Uterus (tissue), 4 donors: ENCODE results near the gene HELB. TPM values are rescaled to one million over a fixed set of nuclear protein-coding genes. Genes with fewer than 3 reads are reported as not detected.

ENCODE experiments used
- DNase-seq, 2 donors: peaks; one replicate each; pipeline ENCODE4 v3.0.0-alpha.2; 2019 to 2020
- H3K27ac ChIP-seq, 2 donors: fragments of 200-600 bp; sonication (generic); 1 replicate in 1 of 2; 2 replicates in 1 of 2; pipeline ENCODE4 v1.5.1; 2016 to 2018
- H3K27me3 ChIP-seq, 2 donors: fragments of 200-600 bp; sonication (generic); one replicate each; pipeline ENCODE4 v1.5.1; 2018 to 2019; ENCODE audit warnings: control low read depth in 1 of 2
- H3K36me3 ChIP-seq, 2 donors: fragments of 200-600 bp; sonication (generic); one replicate each; pipeline ENCODE4 v1.5.1; 2019; ENCODE audit warnings: control low read depth in 1 of 2
- H3K4me1 ChIP-seq, 2 donors: fragments of 200-600 bp; sonication (generic); one replicate each; pipeline ENCODE4 v1.5.1; 2018 to 2019; ENCODE audit warnings: control low read depth in 1 of 2
- H3K4me3 ChIP-seq, 2 donors: fragments of 200-600 bp; sonication (generic); 1 replicate in 1 of 2; 2 replicates in 1 of 2; pipeline ENCODE4 v1.5.1; 2018 to 2019; ENCODE audit warnings: mild to moderate bottlenecking in 1 of 2
- H3K9me3 ChIP-seq, 2 donors: fragments of 200-600 bp; sonication (generic); one replicate each; pipeline ENCODE4 v1.5.1; 2019; ENCODE audit warnings: control low read depth in 1 of 2
- CTCF ChIP-seq, 4 experiments: fragments of 200-600 bp in 2 of 4; fragments of 450-650 bp in 2 of 4; sonication (generic) in 2 of 4; IDR thresholded peaks; one replicate each; pipeline ENCODE4 v1.5.1; 2016 to 2019; ENCODE audit warnings: antibody characterized with exemption in 4 of 4, mild to moderate bottlenecking in 2 of 4, moderate library complexity in 1 of 4
- POLR2A ChIP-seq, 2 donors: fragments of 450-650 bp; IDR thresholded peaks; one replicate each; pipeline ENCODE4 v1.6.1; 2016; ENCODE audit warnings: antibody characterized with exemption in 2 of 2, mild to moderate bottlenecking in 1 of 2, moderate library complexity in 1 of 2
- intact Hi-C: fragments of 100-400 bp; cut with DNase I; formaldehyde crosslinking; loops from one replicate; pipeline ENCODE4 v1.15.1; 2023; ENCODE audit warnings: low total_unique reads
- total RNA-seq, 4 donors: library from RNA; depleted of rRNA in 3 of 4; stranded (reverse); fragments of >200 nt in 3 of 4; gene quantifications; one replicate each; pipeline versions ENCODE4 v1.1.0 to v1.2.4, GENCODE V29; 2014 to 2023
- donor health status: DM: yes; HTN: yes; CAD: no.

The HELB gene
- total RNA-seq, 4 donors from 2014 or later, result 0.77 to 12.4 (median 6.1) TPM

- intact Hi-C loops, result no loop called here
- H3K9me3 ChIP-seq, result no peaks in the 10 kb centered on the region
- no peak overlapping the region for H3K27ac ChIP-seq
- no peak overlapping the region for H3K4me3 ChIP-seq
- H3K36me3 ChIP-seq, result no peaks in the 10 kb centered on the region
- DNase-seq, result no peak
- no peaks in the 10 kb centered on the region for H3K4me1 ChIP-seq
- no peak for TF ChIP-seq POLR2A (IDR thresholded peaks at IDR 0.05)
- TF ChIP-seq CTCF (IDR thresholded peaks at IDR 0.05), result no peak
- H3K27me3 ChIP-seq, result no peaks in the 10 kb centered on the region
Observed at GRCh38 chr12:66287275-66287674, 15.0 kb upstream of the HELB start.

DNA sequence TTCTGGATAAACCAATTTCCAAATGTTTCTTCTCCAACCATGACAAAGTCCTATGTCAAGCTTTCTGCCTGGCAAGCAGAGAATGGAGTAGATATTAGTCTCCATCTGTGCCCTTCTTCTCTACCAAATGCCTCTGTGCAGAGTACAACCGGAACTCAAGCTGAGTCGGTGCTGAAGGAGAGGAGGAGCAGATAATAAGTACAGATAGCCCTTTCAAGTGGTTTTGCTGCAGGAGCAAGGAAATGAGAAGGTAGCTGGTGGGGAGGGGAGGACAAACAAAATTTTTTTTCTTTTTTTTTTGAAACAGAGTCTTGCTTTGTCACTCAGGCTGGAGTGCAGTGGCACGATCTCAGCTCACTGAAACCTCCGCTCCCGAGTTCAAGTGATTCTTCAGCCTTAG, 14.2 kb upstream of the HELB start:
- Histone ChIP-seq H3K27me3 (no peaks in the 10 kb centered on the region), H3K9me3 (no peaks in the 10 kb centered on the region), H3K27ac (no peak overlapping the region), H3K4me1 (no peaks in the 10 kb centered on the region), H3K4me3 (no peak overlapping the region), H3K36me3 (no peaks in the 10 kb centered on the region)
- no peak for TF ChIP-seq CTCF (IDR thresholded peaks at IDR 0.05)
- TF ChIP-seq POLR2A (IDR thresholded peaks at IDR 0.05), result no peak
- intact Hi-C loops, result no loop called here
- no peak for DNase-seq

DNA sequence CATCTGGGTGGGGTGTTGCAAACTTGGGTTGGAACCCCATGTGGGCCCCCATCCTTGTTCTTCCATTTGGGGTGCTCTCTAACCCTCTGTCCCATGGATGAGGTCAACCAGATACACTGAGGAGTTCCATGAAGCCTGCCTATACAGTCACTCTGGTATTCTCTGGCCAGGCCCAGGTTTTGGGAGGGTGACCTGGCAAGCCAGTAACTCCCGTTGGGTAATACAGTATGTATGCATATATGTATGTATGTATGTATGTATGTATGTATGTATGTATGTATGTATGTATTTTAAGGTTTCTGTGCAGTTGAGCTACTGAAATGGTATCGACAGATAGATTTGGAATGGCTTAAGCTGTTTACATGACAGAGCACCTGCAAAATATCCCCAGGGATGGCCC, 12.8 kb upstream of the HELB start:
- Histone ChIP-seq H3K27ac (no peak overlapping the region), H3K36me3 (no peaks in the 10 kb centered on the region), H3K27me3 (no peaks in the 10 kb centered on the region), H3K4me1 (no peaks in the 10 kb centered on the region), H3K4me3 (no peak overlapping the region), H3K9me3 (no peaks in the 10 kb centered on the region)
- TF ChIP-seq POLR2A (IDR thresholded peaks at IDR 0.05), result no peak
- no peak for TF ChIP-seq CTCF (IDR thresholded peaks at IDR 0.05)
- no peak for DNase-seq
- intact Hi-C loops, result no loop called here

DNA sequence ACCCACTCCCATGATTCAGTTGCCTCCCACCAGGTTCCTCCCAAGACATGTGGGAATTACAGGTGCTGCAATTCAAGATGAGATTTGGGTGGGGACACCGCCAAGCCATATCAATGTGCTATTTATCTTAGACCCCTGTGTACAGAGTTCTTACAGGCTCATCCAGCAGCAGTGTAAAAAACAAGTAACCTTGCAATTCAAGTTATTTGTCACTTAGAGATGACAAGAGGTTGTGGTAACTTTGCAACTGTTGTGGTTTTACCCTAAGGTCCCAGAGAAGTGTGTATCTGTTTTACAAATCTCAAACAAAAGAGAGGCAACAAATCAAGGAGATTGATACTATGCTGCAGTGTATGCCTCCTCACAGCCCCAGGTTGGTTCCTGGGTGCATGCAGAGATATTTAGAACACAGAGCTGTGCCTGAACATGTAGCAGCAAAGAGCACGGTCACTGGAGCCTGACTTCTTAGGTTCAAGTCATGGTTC, 11.5 kb upstream of the HELB start:
- H3K9me3 ChIP-seq, result no peaks in the 10 kb centered on the region
- no peak for TF ChIP-seq POLR2A (IDR thresholded peaks at IDR 0.05)
- no peak for TF ChIP-seq CTCF (IDR thresholded peaks at IDR 0.05)
- H3K27me3 ChIP-seq, result no peaks in the 10 kb centered on the region
- no peaks in the 10 kb centered on the region for H3K4me1 ChIP-seq
- H3K36me3 ChIP-seq, result no peaks in the 10 kb centered on the region
- intact Hi-C loops, result no loop called here
- no peak for DNase-seq
- no peak overlapping the region for H3K27ac ChIP-seq
- no peak overlapping the region for H3K4me3 ChIP-seq

DNA sequence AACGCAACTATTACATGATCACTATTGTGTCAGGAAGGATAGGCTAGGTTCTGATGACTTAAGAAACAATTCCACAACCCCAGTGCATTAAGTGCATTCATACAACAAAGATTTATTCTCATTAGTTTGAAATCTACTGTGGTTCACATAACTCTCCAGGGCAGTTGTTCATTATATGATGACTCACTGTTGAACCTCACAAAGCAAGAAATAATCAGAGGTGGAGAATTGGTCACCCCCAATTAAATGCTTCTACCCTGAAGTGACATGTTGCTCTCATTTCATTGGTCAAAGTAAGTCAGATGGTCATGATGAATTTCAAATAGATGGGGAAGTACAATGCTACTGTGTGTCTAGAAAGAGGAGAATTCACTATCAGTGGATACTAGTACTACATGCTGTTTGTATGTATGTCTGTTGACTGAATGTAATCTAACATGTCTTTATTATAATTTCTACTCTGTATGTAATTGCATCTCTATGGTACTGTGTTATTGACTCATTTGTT, 6.1 kb upstream of the HELB start:
- intact Hi-C loops, result no loop called here
- Histone ChIP-seq H3K36me3 (no peaks in the 10 kb centered on the region), H3K4me1 (no peaks in the 10 kb centered on the region), H3K4me3 (no peak overlapping the region), H3K27me3 (no peaks in the 10 kb centered on the region), H3K9me3 (no peaks in the 10 kb centered on the region), H3K27ac (no peak overlapping the region)
- no peak for TF ChIP-seq CTCF (IDR thresholded peaks at IDR 0.05)
- no peak for TF ChIP-seq POLR2A (IDR thresholded peaks at IDR 0.05)
- DNase-seq, result no peak
